Measurements from ENCODE around the gene ARPC1B. TPM values are rescaled to one million over a fixed set of nuclear protein-coding genes. Genes with fewer than 3 reads are reported as not detected.

The ARPC1B gene
- 170 and 448 TPM in 2 replicates for total RNA-seq

DNA sequence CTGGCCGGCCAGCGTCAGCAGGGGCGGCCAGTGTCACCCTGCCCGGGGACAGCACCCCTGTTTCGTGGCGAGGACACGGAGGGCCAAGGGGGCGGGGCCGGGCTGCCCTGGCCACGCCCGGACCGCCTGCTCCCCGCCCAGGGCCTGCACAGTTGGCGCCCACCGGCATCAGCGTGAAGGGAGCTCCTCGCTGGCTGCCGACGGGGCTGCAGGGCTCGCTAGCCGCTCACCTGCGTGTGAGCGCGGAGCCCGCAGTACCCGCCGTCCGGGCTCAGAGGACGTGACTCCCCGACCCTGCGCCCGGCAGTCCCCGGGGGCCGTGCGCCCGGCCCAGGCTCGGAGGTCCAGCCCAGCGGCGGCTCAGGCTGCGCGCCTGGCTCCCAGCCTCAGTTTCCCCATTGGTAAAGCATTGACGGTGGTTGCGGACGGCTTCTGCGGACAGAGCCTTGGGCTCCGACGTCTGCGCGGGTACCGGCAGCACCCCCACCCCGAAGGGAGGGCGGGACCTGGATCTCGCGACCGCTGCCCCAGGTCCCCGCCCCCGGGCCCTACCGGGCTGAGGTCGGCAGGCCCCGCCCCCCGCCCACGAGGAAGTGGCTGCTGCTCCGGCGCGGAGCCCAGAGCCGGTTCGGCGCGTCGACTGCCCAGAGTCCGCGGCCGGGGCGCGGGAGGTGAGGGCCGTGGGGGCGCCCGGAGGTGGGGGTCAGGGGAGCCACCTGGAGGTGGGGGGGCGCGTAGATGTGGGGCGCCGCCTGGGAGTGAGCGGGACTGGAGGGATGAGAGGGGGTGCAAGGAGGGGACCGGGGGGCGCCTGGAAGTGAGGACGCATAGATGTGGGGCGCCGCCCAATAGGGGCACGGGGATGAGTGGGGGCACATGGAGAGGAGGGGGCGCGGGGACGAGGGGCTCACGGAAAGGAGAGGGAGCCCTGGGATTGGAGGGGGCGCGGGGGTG, at the start of gene ARPC1B:
TSS of gene ARPC1B (plus strand) at position 620 of the 954 bp plus-strand sequence. CDS start 10,985 bp downstream, outside the sequence.

DNA sequence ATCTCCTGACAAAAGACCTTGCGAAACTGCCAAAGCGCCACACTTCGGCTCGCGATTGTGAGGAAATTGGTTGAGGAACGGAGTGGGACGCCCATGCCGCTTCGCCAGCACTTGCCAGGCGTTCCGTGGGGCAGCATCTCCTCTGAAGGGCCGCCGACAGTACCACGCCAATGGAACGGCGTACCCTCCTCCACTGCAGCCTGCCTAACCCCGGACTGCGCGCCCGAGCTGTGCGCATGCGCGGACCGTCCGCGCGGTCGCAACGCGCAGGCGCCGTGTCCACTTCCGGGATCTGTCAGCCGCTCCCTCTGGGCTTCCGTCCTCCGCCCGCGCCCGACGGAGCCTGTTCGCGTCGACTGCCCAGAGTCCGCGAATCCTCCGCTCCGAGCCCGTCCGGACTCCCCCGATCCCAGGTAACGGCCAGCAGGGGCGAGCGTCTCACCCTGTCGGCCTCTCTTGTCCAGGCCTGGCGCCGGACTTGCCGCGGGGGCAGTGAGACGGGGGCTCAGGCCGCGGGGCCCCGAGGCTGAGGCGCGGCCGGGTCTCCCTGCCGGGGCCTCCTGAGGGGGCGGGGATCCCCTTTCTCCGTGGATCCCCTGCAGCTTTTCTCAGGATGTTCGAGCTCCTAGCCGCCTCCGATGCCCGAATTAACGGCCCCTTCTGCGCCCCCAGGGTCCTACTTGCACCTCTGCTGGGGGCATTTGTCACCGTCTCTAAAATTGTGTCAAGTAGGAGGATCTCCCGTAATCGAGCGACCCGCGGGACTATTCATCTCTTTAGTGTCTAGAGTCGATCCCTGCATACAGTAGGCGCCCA, 48.7 kb upstream of the ARPC1B start, which contains the start of gene ARPC1A:
TSS of gene ARPC1A (plus strand) at position 307 of the 816 bp plus-strand sequence. CDS start 7,456 bp downstream, outside the sequence.

DNA sequence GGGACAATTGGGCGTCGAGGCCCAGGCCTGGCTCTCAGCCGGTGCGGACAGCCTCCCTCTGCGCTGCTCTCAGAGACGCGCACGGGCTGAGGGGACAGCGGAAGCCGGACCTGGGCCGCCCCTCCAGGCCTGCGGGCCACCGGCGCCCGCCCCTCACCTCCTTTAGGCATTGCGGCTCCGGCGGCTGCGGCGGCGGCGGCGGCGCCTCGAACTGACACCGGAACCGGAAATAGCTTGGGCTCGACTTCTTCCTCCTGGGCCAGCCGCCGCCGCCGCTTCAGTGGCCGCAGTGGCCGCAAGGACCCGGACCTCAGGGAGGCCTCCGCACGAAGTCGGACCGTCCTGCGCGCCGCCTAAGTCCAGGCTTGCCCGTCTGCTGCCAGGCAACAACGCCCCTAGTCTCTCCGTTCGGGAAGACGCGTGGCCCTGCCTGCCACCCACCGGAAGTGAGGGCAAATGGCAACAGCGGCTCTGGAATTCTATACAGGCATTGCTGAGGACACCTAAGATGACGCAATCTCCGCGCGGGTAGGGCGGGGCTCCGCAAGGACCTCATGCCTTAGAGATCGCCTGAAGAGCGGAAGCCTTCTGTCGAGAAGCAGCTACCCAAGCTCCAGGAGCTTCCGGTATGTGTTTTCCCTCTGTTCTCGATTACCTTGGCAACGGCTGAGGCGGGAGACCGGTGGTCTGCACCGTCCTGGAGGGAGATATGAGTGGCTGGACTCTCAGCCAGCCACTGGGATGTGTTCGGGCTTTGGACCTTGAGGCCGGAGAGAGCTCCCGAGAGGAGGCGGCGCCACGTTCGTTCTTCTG, 34.1 kb downstream of the ARPC1B start, which contains the start of the genes BUD31 and PDAP1:
TSS of gene BUD31 (plus strand) at position 591 of the 813 bp plus-strand sequence. CDS start 2,124 bp downstream, outside the sequence.
TSS of gene PDAP1 (minus strand) at position 219 of the 813 bp plus-strand sequence. CDS start at position 170, 49 bp downstream.

DNA sequence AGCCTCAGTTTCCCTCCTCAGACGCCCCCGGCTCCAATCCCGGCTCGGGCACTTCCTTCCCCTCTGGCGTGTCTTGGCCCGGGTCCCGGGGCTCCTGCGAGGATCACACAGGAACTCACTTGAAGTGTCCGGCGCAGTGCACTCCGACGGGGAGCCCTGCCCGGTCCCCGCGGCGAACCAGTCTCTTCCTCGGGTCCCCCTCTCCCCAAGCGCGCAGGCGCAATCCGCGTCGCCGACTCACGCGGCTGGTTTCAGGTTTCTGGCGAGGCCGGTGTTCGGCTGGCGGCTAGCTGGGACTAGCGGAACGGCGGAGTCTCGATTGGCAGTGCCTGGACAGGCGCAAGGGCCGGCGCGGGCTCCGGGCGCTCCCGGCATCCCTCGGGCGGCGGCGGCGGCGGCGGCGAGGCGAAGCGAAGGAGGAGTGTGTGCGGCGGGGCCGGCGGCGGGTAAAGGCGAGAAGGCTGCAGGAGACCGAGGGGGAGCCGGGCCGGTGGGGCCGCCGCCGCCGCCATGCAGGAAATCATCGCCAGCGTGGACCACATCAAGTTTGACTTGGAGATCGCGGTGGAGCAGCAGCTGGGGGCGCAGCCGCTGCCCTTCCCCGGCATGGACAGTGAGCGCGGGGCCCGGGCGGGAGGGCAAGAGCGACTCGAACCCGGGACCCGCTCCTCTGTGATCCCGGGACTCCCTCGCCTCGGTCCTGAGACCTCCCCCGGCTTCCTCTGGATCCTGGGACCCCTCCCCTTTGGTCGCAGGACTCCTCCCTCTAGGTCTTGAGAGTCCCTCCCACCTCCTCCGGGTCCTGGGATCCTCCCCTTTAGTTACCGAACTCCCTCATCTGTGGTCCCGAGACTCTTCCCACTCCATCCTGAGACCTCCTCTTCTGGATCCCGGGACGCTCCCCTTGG, 64.3 kb downstream of the ARPC1B start, which contains the start of the genes CPSF4 and PTCD1:
TSS of gene CPSF4 (plus strand) at position 371 of the 908 bp plus-strand sequence. CDS start at position 511, 140 bp downstream.
TSS of gene PTCD1 (minus strand) at position 226 of the 908 bp plus-strand sequence. CDS start 3,556 bp downstream, outside the sequence.

Other genes with a start within 250 kb of the ARPC1B start
- gene SMURF1, start 230.6 kb upstream of the ARPC1B start, total RNA-seq: 25.5 and 42.7 TPM in 2 replicates
- gene KPNA7, start 166.6 kb upstream of the ARPC1B start, total RNA-seq: under 0.01 TPM in 1 of 2 replicates, not detected in the other
- under 0.01 TPM in 1 of 2 replicates, not detected in the other for gene MYH16, start 101.9 kb upstream of the ARPC1B start, total RNA-seq
- 114 and 181 TPM in 2 replicates for gene ARPC1A, start 48.8 kb upstream of the ARPC1B start, total RNA-seq
- 31.4 and 51.6 TPM in 2 replicates for gene PDAP1, start 33.9 kb downstream of the ARPC1B start, total RNA-seq
- 68.5 and 89.9 TPM in 2 replicates for gene BUD31, start 34.2 kb downstream of the ARPC1B start, total RNA-seq
- gene PTCD1, start 64.1 kb downstream of the ARPC1B start, total RNA-seq: 5.4 and 5.5 TPM in 2 replicates
- gene CPSF4, start 64.2 kb downstream of the ARPC1B start, total RNA-seq: 18.4 and 27.5 TPM in 2 replicates
- 260 and 553 TPM in 2 replicates for gene ATP5MF, start 91.4 kb downstream of the ARPC1B start, total RNA-seq
- 5.3 and 5.9 TPM in 2 replicates for gene ZNF789, start 98.2 kb downstream of the ARPC1B start, total RNA-seq
- gene ZNF394, start 125.6 kb downstream of the ARPC1B start, total RNA-seq: 17.9 and 32.2 TPM in 2 replicates
- gene ZKSCAN5, start 129.9 kb downstream of the ARPC1B start, total RNA-seq: 12.1 and 14.9 TPM in 2 replicates
- gene FAM200A, start 177.4 kb downstream of the ARPC1B start, total RNA-seq: 7.8 and 9.0 TPM in 2 replicates
- 85.0 and 85.6 TPM in 2 replicates for gene ZNF655, start 183.9 kb downstream of the ARPC1B start, total RNA-seq
- gene TMEM225B, start 223.5 kb downstream of the ARPC1B start, total RNA-seq: 5.5 TPM in 1 of 2 replicates, not detected in the other
- gene ZSCAN25, start 242.2 kb downstream of the ARPC1B start, total RNA-seq: 21.0 and 28.3 TPM in 2 replicates